Naive thymus-derived CD8-positive, alpha-beta T cell (primary cell): Measurements from ENCODE around the gene PLPPR4. TPM values are rescaled to one million over a fixed set of nuclear protein-coding genes. Genes with fewer than 3 reads are reported as not detected.

Experiments
- ATAC-seq, 2 donors: fragments of 150-1000 bp; cut with Tn5 transposase in 1 of 2; sonication (Bioruptor Pico), chemical (Tn5 transposase) in 1 of 2; 1 replicate in 1 of 2; 2 replicates in 1 of 2; pipeline ENCODE4 v1.10.0; 2021; ENCODE audit warnings: mild to moderate bottlenecking in 2 of 2, moderate library complexity in 2 of 2
- POLR2A ChIA-PET: fragments of 350-600 bp; sonication (Branson Sonifier 250); formaldehyde crosslinking; loops from one replicate; lab custom pipeline; 2021; ENCODE audit warnings: antibody characterized with exemption; lab: Charles Lee
- DNase-seq, 10 donors: peaks; one replicate each; pipeline versions ENCODE4 v3.0.0 to v3.0.0-alpha.2; 2020 to 2022
- H3K27ac Mint-ChIP-seq, 10 donors: one replicate each; pipeline ENCODE4 v1.8.0; 2020 to 2022; ENCODE audit warnings: mild to moderate bottlenecking in 10 of 10, mixed read lengths in 10 of 10, moderate library complexity in 4 of 10, inconsistent platforms in 1 of 10
- H3K27me3 Mint-ChIP-seq, 5 donors: one replicate each; pipeline ENCODE4 v1.8.0; 2021 to 2022; ENCODE audit warnings: mixed read lengths in 5 of 5
- H3K36me3 Mint-ChIP-seq, 3 donors: one replicate each; pipeline ENCODE4 v1.8.0; 2020 to 2022; ENCODE audit warnings: mixed read lengths in 3 of 3, mild to moderate bottlenecking in 2 of 3, inconsistent platforms in 1 of 3
- H3K4me1 Mint-ChIP-seq, 4 donors: one replicate each; pipeline ENCODE4 v1.8.0; 2021 to 2022; ENCODE audit warnings: mixed read lengths in 4 of 4
- H3K4me3 Mint-ChIP-seq, 10 donors: one replicate each; pipeline ENCODE4 v1.8.0; 2020 to 2022; ENCODE audit warnings: mild to moderate bottlenecking in 10 of 10, mixed read lengths in 10 of 10, moderate library complexity in 6 of 10, inconsistent platforms in 1 of 10
- H3K9me3 Mint-ChIP-seq, 9 donors: one replicate each; pipeline ENCODE4 v1.8.0; 2020 to 2022; ENCODE audit warnings: mixed read lengths in 9 of 9, mild to moderate bottlenecking in 3 of 9, inconsistent platforms in 1 of 9, moderate library complexity in 1 of 9
- polyA plus RNA-seq, 3 donors: library from polyadenylated mRNA; unstranded; fragments of 300-500 nt; fragmentation: Illumina TruSeq; gene quantifications; one replicate each; pipeline ENCODE4 v1.2.3, GENCODE V29; 2021
- total RNA-seq, 8 experiments: library from RNA in 2 of 8; stranded (reverse) in 2 of 8; gene quantifications; one replicate each; pipeline ENCODE4 v1.2.3 and lab custom pipeline; 2021 to 2026

PLPPR4 gene
- total RNA-seq, result not detected
- not detected for polyA plus RNA-seq
- 0 reads per million in 6 experiments for total RNA-seq (lab: John Stamatoyannopoulos, UW)

- H3K4me3 Mint-ChIP-seq, result peak within 1 kb of the TSS in 8 of 10 donors; percentile 14 to 61 (median 46)
- DNase-seq, result no peak
- peaks cover 0 to 6% (median 0%) of the 10 kb centered on the region in 3 donors for H3K36me3 Mint-ChIP-seq
- peaks cover 0 to 13% (median 5%) of the 10 kb centered on the region in 9 donors for H3K9me3 Mint-ChIP-seq
- no peak for ATAC-seq
- H3K27me3 Mint-ChIP-seq, result peaks cover 33 to 46% (median 44%) of the 10 kb centered on the region in 5 donors
- POLR2A ChIA-PET, result no interaction called here
- no peak within 1 kb of the TSS for H3K27ac Mint-ChIP-seq
- peaks cover 3 to 14% (median 8%) of the 10 kb centered on the region in 4 donors for H3K4me1 Mint-ChIP-seq
Observed at GRCh38 chr1:99264201-99265021, at the start of gene PLPPR4. Gene PLPPR4, plus strand, starts transcription at chr1:99264492. Its CDS starts 102 bp downstream, at chr1:99264594.

GRCh38 chr1:99216956-99217355, 47.3 kb upstream of the PLPPR4 start:
- Mint-ChIP-seq H3K27ac (no peak overlapping the region), H3K27me3 (peaks cover 3 to 16% (median 4%) of the 10 kb centered on the region in 5 donors), H3K9me3 (peaks cover 0 to 14% (median 7%) of the 10 kb centered on the region in 9 donors), H3K4me1 (no peaks in the 10 kb centered on the region), H3K4me3 (no peak overlapping the region), H3K36me3 (peaks cover 0 to 6% (median 0%) of the 10 kb centered on the region in 3 donors)
- POLR2A ChIA-PET, result no interaction called here
- no peak for ATAC-seq
- no peak for DNase-seq

GRCh38 chr1:99217599-99217998, 46.7 kb upstream of the PLPPR4 start:
- POLR2A ChIA-PET, result no interaction called here
- no peaks in the 10 kb centered on the region for H3K4me1 Mint-ChIP-seq
- peaks cover 0 to 6% (median 0%) of the 10 kb centered on the region in 3 donors for H3K36me3 Mint-ChIP-seq

GRCh38 chr1:99218572-99218971, 45.7 kb upstream of the PLPPR4 start:
- H3K27ac Mint-ChIP-seq, result no peak overlapping the region
- peaks cover 4 to 16% (median 5%) of the 10 kb centered on the region in 5 donors for H3K27me3 Mint-ChIP-seq
- peaks cover 0 to 11% (median 7%) of the 10 kb centered on the region in 9 donors for H3K9me3 Mint-ChIP-seq
- H3K36me3 Mint-ChIP-seq, result peaks cover 0 to 6% (median 0%) of the 10 kb centered on the region in 3 donors
- H3K4me1 Mint-ChIP-seq, result no peaks in the 10 kb centered on the region
- POLR2A ChIA-PET, result no interaction called here
- DNase-seq, result no peak
- ATAC-seq, result no peak
- H3K4me3 Mint-ChIP-seq, result no peak overlapping the region

More at GRCh38 chr1:99217599-99217998, 46.7 kb upstream of the PLPPR4 start:
- peaks cover 0 to 14% (median 7%) of the 10 kb centered on the region in 9 donors for H3K9me3 Mint-ChIP-seq
- H3K27me3 Mint-ChIP-seq, result peaks cover 4 to 16% (median 5%) of the 10 kb centered on the region in 5 donors
- no peak for DNase-seq
- no peak overlapping the region for H3K4me3 Mint-ChIP-seq
- no peak overlapping the region for H3K27ac Mint-ChIP-seq
- no peak for ATAC-seq

GRCh38 chr1:99218999-99219398, 45.3 kb upstream of the PLPPR4 start:
- Mint-ChIP-seq H3K27me3 (peaks cover 4 to 16% (median 5%) of the 10 kb centered on the region in 5 donors), H3K4me3 (no peak overlapping the region), H3K27ac (no peak overlapping the region), H3K9me3 (peaks cover 0 to 11% (median 7%) of the 10 kb centered on the region in 9 donors), H3K4me1 (no peaks in the 10 kb centered on the region), H3K36me3 (peaks cover 0 to 6% (median 0%) of the 10 kb centered on the region in 3 donors)
- no peak for ATAC-seq
- POLR2A ChIA-PET, result no interaction called here
- DNase-seq, result no peak

GRCh38 chr1:99227056-99227897, 37.0 kb upstream of the PLPPR4 start:
- DNase-seq (no peak), ATAC-seq (no peak)
- Mint-ChIP-seq H3K27me3 (peaks cover 3 to 11% (median 10%) of the 10 kb centered on the region in 5 donors), H3K4me3 (no peak overlapping the region), H3K36me3 (no peaks in the 10 kb centered on the region), H3K4me1 (no peaks in the 10 kb centered on the region), H3K27ac (no peak overlapping the region), H3K9me3 (no peaks in the 10 kb centered on the region)
- POLR2A ChIA-PET, result no interaction called here

- H3K27me3 Mint-ChIP-seq, result peaks cover 3 to 11% (median 10%) of the 10 kb centered on the region in 5 donors
- H3K4me1 Mint-ChIP-seq, result no peaks in the 10 kb centered on the region
- H3K4me3 Mint-ChIP-seq, result no peak overlapping the region
- H3K27ac Mint-ChIP-seq, result no peak overlapping the region
- DNase-seq, result no peak
- no peaks in the 10 kb centered on the region for H3K36me3 Mint-ChIP-seq
- ATAC-seq, result no peak
- POLR2A ChIA-PET, result no interaction called here
- no peaks in the 10 kb centered on the region for H3K9me3 Mint-ChIP-seq
Observed at GRCh38 chr1:99228153-99228552, 36.1 kb upstream of the PLPPR4 start.

GRCh38 chr1:99229122-99229521, 35.2 kb upstream of the PLPPR4 start:
- no peaks in the 10 kb centered on the region for H3K4me1 Mint-ChIP-seq
- POLR2A ChIA-PET, result no interaction called here
- H3K27ac Mint-ChIP-seq, result no peak overlapping the region
- peaks cover 3 to 11% (median 10%) of the 10 kb centered on the region in 5 donors for H3K27me3 Mint-ChIP-seq
- no peaks in the 10 kb centered on the region for H3K9me3 Mint-ChIP-seq
- H3K36me3 Mint-ChIP-seq, result no peaks in the 10 kb centered on the region
- no peak overlapping the region for H3K4me3 Mint-ChIP-seq
- DNase-seq (no peak), ATAC-seq (no peak)

- POLR2A ChIA-PET, result no interaction called here
- H3K4me3 Mint-ChIP-seq, result no peak overlapping the region
- DNase-seq (no peak), ATAC-seq (no peak)
- H3K27ac Mint-ChIP-seq, result no peak overlapping the region
- no peaks in the 10 kb centered on the region for H3K4me1 Mint-ChIP-seq
- no peaks in the 10 kb centered on the region for H3K9me3 Mint-ChIP-seq
- H3K36me3 Mint-ChIP-seq, result no peaks in the 10 kb centered on the region
- H3K27me3 Mint-ChIP-seq, result peaks cover 0 to 8% (median 3%) of the 10 kb centered on the region in 5 donors
Observed at GRCh38 chr1:99230695-99231094, 33.6 kb upstream of the PLPPR4 start.

- H3K9me3 Mint-ChIP-seq, result no peaks in the 10 kb centered on the region
- no peaks in the 10 kb centered on the region for H3K36me3 Mint-ChIP-seq
- no peak overlapping the region for H3K27ac Mint-ChIP-seq
- no peak for ATAC-seq
- POLR2A ChIA-PET, result no interaction called here
- no peak overlapping the region for H3K4me3 Mint-ChIP-seq
- no peaks in the 10 kb centered on the region for H3K4me1 Mint-ChIP-seq
- peaks cover 0 to 7% (median 2%) of the 10 kb centered on the region in 5 donors for H3K27me3 Mint-ChIP-seq
- no peak for DNase-seq
Observed at GRCh38 chr1:99232172-99232571, 32.1 kb upstream of the PLPPR4 start.

- no peak for ATAC-seq
- H3K4me3 Mint-ChIP-seq, result no peak overlapping the region
- H3K9me3 Mint-ChIP-seq, result peaks cover 0 to 1% (median 0%) of the 10 kb centered on the region in 9 donors
- DNase-seq, result no peak
- no peaks in the 10 kb centered on the region for H3K36me3 Mint-ChIP-seq
- H3K4me1 Mint-ChIP-seq, result no peaks in the 10 kb centered on the region
- POLR2A ChIA-PET, result no interaction called here
- no peak overlapping the region for H3K27ac Mint-ChIP-seq
- H3K27me3 Mint-ChIP-seq, result peaks cover 0 to 4% (median 3%) of the 10 kb centered on the region in 5 donors
Observed at GRCh38 chr1:99233446-99233845, 30.8 kb upstream of the PLPPR4 start.

GRCh38 chr1:99236756-99237155, 27.5 kb upstream of the PLPPR4 start:
- Mint-ChIP-seq H3K36me3 (no peaks in the 10 kb centered on the region), H3K27ac (no peak overlapping the region), H3K4me3 (no peak overlapping the region), H3K9me3 (peaks cover 0 to 7% (median 0%) of the 10 kb centered on the region in 9 donors), H3K4me1 (no peaks in the 10 kb centered on the region), H3K27me3 (peaks cover under 1 to 19% (median 5%) of the 10 kb centered on the region in 5 donors)
- DNase-seq (no peak), ATAC-seq (no peak)
- POLR2A ChIA-PET, result no interaction called here
